ENCODE results near the gene ROR1. TPM values are rescaled to one million over a fixed set of nuclear protein-coding genes. Genes with fewer than 3 reads are reported as not detected.

The ROR1 gene
- total RNA-seq: not detected

GRCh38 chr1:63773815-63774616 lies at the start of gene ROR1:
TSS of gene ROR1 (plus strand) at chr1:63774017.

DNA sequence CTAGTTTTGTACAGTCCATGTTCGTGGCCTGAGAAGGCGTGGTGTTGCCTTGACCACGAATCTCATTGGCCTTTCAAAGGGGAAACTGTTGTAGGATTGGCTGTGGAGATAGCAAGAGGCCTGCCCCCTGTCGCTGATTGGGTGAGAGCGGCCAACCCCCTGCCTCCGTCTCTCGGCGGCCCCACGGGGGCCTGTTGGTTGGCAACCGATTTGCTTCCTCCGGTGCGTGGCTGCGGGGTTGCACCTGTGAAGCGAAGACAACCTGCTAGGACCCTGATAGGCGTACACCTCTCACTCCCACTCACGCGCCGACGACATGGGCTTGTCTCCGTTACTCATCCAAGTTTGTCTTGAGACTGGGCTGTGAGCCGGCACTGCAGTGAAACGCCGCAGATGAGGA lies 429.6 kb downstream of the ROR1 start, which contains the start of gene UBE2U:
Gene UBE2U, plus strand, starts transcription at position 204 of the 400 bp plus-strand sequence. CDS start 428 bp downstream, outside the sequence.

Other genes starting within 250 kb of the ROR1 start
- 10 to 100 TPM; 45.0 to 46.8 TPM for gene PGM1, start 180.6 kb upstream of the ROR1 start, total RNA-seq